HG03196 (cell line): ENCODE measurements around the gene AURKB.

Experiments
- ATAC-seq: cut with Tn5 transposase; IDR thresholded peaks from one replicate; pipeline ENCODE4 v1.9.1; 2021; ENCODE audit not compliant: unreplicated experiment

The AURKB gene

GRCh38 chr17:8162997-8163977, 47.1 kb downstream of the AURKB start:
- no peak for ATAC-seq

DNA sequence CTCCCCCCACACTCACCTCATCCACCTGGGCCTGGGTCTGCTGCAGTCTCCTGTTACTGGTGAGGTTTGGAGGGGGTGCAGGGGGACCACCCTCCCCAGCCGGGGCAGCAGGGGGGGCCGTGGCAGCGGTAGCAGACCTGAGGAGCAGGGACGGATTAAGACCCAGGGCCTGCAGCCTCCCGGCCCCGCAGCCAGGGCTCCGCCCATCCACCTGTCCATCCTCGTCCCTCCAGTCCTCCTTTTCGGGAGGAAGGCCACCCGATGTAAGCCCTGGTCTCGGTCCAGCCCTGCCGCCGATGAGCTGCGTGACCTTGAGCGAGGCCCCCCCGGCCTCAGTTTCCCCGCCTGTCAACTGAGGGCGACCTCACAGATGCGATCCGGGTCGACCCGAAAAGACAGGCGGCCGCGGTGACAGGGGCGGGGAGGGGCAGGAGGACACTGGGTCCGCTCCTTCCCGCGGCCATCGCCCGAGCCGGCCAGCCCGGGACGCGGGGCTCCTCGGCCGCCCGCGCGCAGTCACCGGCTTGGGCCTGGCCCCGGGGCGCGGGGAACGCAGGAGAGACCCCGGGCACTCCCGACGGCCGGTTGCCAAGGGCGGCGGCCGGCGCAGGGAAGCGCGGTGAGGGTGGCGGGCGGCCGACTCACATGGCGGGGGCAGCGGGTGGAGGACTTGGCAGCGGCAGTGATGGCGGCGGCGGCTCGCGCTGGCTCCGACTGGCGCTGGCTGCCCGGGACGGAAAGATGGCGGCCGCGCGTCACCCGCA, 48.0 kb downstream of the AURKB start, which contains the start of gene VAMP2:
Gene VAMP2 (minus strand): TSS at position 716 of the 764 bp plus-strand sequence. CDS start 69 bp downstream, at position 647.
- no peak for ATAC-seq

DNA sequence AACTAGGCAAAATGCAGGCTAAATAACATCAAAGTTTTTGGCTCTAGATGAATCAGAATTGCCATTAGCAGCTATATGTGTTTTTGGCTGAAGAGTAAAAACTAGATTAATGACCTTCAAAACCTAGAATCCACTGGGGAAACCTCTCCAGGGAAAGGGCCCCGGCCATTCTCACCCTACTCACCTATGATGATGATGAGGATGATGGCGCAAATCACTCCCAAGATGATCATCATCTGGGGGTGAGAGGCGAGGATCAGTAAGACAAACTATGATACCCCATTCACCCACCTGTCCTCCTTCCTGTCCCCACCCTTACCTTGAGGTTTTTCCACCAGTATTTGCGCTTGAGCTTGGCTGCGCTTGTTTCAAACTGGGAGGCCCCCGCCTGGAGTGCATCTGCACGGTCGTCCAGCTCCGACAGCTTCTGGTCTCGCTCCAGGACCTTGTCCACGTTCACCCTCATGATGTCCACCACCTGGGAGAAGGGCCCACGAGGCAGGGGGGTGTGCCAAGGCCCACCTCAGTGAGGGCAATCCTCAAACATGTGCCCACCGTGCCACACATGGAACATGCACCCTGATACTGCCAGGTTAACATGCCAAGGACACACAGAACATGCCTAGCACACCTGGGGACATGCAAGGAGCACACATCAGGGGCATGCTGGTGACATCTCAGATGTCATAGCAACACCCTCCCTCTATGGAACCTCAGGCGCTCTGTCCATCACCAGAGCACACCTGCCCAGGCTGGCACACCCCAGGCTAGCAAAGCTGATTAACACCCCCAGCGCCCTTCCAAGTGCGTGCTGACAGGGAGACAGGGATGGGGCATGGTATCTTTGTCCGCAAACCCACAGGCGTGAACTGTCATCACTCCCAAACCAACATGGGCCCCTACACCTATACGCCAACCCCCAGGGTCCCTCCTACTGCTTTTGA, 48.8 kb downstream of the AURKB start:
- ATAC-seq: no peak

- ATAC-seq: no peak
These were observed 49.6 kb downstream of the AURKB start for GRCh38 chr17:8160741-8161221.

DNA sequence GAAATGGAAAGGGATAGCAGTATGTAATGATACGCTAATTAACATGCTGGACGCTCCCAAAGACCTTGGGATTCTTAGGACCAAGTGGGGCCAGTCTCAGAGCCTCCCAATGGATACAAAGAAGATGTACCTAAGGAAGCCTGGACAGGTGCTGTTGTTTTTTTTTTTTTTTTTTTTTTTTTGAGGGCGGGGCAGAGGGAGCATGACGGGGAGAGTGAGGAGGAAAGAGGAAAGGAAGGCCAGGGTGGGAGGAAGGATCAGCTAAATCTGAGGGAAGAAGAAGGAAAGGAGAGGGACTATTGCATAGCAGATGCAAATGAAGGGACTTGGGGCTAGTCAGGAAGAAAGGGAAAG, 50.2 kb downstream of the AURKB start:
- no peak for ATAC-seq

DNA sequence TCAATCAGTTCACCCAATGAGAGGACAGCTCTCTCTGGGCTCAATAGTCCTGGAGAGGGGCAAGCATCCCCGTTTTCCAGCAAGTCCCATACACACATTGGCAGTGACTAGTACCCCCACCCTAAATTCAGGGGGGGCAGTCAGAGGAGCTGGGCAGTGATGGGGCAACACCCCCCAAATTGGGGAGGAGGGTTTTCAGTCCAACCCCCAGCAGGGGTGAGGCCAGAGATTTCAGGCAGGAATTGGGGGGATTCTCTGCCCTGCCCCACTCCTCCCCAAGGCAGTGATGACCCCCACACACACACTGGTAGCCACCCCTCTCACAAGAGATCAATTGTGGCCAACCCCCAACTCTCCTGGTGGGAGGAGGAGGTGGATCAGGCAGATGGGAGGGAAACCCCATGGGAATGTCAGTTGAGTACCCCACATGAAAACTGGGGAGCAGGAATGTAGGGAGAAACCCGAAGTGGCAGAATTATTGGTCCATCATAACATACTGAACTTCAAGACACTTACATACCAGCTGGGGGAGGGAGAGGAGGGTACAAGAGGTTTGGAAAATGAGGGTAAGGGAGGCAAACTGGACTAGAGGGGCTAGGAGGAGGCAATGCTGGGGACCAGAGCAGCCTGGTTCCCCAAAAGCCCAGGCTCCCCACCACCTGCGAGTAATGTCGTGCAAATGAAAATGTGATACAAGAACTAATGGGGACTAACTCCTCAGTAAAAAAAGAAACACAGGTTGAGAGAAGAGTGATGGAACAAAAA, 50.7 kb downstream of the AURKB start:
- no peak for ATAC-seq

DNA sequence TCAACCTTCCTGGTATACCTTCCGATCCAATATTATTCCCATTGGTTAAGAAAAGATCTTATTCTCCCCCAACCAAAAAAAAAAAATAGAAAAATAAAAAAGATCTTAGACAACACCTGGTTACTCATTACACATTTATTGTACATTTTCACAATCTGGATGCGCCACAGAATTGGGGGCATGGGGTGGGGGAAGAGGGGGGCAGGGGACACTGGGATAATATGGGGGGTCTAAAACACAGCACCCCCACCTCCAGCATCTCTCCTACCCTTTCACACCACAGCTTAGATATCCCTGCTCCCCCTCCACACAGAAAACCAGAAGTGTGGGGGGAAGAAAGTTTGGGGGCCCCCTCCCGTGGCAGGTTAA, 51.4 kb downstream of the AURKB start:
- no peak for ATAC-seq

DNA sequence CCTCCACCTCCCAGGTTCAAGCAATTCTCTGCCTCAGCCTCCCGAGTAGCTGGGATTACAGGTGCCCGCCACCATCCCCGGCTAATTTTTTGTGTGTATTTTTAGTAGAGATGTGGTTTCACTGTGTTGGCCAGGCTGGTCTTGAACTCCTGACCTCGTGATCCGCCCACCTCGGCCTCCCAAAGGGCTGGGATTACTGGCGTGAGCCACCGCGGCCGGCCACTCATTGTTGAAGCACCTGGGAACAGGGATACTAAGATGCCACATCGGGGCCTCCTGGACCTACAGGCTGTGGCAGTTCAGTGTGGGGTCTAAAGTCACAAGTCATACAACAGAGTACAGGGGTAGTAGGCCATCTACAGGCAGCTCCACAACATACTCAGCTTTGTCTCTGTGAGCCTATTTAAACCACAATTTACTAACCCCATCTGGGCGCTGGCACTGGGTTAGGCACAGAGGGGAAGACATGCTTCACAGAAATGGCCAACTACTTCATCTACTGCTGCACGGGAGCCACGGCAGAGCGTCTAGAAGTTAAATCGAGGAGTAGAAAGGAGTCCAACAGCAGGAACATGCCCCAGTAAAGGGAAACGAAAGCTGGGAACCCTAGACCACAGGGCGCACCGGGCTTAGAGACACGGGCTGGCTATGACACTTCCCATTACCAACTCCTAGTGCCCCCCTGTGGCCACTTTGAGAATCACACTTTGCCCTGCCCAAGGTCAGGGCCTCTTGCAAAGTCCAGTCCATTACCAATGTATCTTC, 51.9 kb downstream of the AURKB start:
- ATAC-seq: peak; percentile 25

GRCh38 chr17:8156246-8156992, 54.0 kb downstream of the AURKB start:
- peak; percentile 69 for ATAC-seq

GRCh38 chr17:8155996-8156245, 54.5 kb downstream of the AURKB start:
- ATAC-seq: no peak

- no peak for ATAC-seq
These were observed 55.0 kb downstream of the AURKB start for GRCh38 chr17:8155231-8155995.
